ENCODE results near the gene ISOC2. TPM values are rescaled to one million over a fixed set of nuclear protein-coding genes. Genes with fewer than 3 reads are reported as not detected.

The ISOC2 gene, protein sequence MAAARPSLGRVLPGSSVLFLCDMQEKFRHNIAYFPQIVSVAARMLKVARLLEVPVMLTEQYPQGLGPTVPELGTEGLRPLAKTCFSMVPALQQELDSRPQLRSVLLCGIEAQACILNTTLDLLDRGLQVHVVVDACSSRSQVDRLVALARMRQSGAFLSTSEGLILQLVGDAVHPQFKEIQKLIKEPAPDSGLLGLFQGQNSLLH
- 38.4 and 40.0 TPM in 2 replicates for total RNA-seq

DNA sequence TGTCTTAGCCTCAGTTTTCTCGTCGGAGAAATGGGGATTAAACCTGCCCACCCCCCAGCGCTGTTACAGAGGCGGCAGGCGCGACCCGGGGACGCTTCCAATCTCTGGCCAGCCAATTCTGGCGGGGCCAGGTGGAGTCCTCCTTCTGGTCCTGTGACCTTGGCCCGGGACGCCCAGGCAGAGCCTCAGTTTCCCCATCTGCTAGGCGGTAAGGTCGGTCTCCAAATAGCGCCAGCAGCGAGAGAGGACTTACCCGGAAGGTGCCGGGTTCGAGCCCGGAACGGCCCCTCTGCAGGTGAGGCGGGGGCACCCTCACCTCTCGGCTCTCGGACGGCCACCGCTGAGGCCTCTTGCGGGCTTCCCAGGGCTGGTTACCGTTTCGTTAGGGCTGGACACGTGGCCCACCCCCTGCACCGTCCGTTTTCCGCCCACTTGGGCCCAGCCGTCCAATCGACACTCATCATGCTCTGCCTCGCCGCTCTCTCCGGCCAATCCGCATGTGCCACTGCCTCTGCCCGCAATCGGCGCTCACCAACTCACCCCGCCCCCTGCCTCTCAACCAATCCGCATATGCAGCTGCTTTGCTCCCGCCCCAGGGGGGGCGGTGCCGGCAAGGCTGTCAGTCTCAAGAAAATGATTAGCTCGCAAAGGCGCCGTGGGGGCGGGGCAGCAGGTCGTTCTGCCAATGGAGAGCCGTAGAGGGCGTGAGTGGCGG is at the start of gene ISOC2:
ISOC2 (minus strand) TSS at position 384 of the 715 bp plus-strand sequence. CDS start 5,156 bp downstream, outside the sequence.

DNA sequence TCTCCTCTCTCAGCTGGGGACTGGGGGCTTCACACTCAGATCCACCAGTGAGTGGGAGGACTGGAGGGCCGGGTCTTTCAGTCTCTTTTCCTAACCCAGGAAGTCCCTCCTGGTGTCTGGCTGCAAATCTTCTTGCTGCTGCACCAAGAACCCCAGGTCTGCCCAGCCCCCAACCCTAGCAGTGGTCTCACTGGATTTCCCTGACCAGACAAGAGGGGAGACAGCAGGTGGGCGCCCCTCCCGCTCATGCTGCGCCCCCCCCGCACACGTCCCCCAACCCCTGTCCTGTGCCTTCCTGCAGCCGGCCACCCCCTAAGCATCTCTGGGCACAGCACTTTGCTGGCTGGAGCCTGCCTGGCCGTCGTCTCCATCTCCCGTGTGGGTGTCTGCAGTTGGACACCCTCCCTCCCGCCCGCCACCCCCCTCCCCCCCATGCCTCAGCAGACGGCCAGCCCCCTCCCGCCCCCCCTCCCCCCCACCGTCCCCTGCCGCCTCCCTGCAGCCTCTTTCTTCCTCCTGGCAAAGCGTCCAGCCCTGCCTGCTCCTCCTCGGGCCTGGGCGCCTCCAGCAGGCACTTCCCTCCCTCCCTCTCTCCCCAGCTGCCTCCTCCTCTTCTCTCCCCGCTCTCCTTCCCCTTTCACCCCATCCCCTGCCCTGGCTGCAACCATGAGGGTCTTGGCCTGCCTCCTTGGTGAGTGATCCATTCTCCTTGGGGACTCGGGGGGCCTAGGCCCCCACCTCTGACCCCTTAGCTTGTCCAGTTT is 26.7 kb upstream of the ISOC2 start, which contains the start of gene SSC5D:
SSC5D (plus strand) TSS at position 513 of the 764 bp plus-strand sequence; CDS start at position 667, 154 bp downstream.

DNA sequence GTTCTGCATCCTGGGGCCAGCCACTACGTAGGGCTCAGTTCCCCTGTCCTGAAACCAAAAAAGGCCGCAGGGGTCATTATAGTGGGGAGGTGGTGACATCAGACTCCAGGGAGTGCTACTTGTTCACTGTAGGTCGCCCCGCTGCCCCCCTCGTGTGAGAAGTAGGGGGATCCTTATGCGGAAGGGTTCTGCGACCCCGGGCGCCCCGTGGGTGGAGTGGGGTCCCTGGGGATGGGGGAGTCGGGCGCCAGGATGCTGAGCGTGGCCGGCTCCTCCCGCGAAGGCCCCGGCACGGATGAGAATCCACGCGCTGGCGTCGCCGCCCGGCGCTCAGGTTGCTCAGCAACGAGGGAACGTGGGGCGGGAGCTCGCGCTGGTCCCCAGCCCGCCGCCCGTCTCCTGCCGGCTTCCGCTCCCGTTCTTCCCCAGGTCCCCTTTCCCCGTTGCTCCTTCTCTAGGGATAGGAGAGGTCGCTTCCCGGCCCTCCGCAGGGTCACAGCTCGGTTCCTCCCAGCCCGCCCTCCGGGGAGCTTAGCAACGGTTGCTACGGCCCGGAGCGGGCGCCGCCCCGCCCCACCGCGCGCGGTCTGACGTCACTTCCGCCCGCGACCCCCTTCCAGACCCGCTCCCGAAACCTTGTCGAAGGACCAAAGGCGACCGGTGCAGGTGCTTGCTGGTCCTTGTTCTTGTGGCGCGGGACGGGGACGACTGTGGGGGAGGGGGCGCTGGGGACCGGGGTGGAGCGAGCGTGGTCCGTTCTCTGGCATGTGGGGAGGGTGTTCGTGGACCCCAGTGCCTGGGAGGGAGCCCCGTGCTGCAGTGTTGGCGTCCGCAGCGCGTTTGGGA is 23.4 kb upstream of the ISOC2 start, which contains the start of gene NAT14:
NAT14 (plus strand) TSS at position 596 of the 846 bp plus-strand sequence. CDS start 521 bp downstream, outside the sequence.

DNA sequence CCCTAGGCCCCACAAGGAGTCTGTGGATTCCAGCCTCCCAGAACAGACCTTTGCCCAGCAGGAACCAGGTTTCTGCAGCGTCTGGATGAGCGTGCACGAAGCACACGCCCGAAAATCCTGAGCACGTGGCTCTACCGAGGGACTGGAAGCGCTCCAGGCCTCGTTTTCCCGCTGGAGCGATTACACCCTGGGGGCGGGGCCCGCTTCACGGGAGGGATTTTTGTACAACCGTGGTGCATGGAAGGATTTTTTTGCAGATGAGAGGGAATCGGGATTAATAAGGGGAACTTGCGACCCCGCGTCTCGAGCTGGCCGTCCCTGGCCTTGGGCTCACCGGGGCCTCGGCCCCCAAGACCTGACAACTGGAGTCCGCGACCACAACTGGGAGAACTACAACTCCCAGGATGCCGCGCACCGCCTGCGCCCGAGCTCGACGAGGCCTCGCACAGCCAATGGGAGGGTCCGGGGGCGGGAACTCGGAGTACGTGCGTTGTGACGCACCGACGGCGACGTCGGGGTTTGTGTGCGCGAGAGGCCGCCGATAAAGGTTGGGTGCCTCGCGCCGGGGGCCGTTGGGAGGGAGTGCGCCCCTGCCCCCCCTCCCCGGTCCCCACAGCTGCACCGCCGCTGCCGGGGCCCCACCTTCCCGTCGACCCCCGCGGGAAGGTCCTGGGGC is 14.8 kb upstream of the ISOC2 start, which contains the start of gene ZNF628:
ZNF628 (plus strand) TSS at position 518 of the 676 bp plus-strand sequence. CDS start 3,294 bp downstream, outside the sequence.

DNA sequence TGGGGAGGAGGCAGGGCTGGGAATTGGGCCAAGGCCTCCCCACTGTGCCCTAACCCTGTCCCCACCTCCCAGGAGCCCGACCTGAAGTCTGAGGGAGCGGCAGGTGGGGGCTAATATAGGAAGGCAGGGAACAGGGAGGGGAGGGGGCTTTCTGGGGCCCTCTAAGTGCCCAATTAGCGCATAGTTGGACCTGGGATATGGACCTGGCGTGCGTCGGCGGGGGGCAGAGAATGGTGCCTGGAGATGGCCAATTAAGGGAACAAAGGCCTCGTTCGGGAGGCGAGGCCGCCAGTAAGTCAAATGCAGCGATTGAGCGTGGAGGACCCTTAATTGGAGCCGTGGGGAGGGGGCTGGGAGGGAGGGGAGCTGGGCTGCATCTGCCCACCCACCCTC is 3.2 kb upstream of the ISOC2 start, which contains the start of gene C19orf85:
C19orf85 (minus strand) TSS at position 90 of the 393 bp plus-strand sequence. CDS start 197 bp downstream, outside the sequence.

DNA sequence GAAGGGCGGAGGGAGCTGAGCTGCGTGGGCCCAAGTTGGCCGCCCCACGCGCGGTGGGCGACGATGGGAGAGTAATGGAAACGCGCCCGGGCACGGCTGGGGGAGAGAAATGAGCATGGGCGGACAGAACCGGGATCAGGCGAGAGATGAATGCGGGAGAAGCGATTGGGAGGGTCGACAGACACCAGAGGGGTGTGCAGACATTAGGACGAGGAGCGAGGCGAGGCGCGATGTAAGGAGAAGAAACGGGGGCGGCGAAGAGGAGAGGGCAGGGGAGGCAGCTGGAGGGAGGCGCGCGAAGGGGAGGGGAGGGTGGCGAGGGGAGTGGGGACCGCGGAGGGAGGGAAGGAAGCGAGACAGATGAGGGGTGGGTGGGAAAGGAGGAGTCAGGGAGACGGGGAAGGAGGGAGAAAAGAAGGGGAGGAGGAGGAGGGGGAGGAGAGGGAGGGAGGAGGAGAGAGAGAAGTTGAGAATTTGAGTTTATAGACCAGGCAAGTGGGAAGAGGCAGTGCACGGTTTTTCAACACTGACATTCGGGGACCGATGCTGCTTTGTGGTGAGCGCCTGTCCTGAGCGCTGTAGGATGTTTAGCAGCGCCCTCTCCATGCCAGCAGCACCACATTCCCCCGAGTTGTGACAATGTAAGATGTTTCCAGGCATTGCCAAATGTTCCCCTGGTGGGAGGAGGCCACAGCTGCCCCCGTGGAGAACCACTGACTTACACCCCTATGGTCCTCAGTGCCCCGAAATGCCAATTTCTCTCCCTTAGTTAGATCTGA is 18.2 kb downstream of the ISOC2 start, which contains the start of gene SHISA7:
SHISA7 (minus strand) TSS at position 256 of the 779 bp plus-strand sequence. CDS start 437 bp downstream, outside the sequence.

DNA sequence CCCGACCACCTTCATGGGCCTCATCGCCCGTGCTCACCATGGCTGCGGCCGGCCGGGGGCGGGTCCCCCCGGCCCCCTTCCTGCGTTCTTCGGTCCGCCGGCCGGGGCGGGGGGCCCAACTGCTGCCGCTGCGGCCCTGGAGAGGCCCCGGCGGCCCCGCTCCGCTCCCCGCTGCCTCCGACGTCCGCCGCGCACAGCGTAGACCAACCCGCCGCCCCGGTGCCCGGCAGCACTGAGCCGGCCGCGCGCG is 54.0 kb downstream of the ISOC2 start, which contains the start of gene UBE2S:
UBE2S (minus strand) TSS at position 239 of the 250 bp plus-strand sequence; CDS start at position 40, 199 bp downstream.

Other genes starting within 250 kb of the ISOC2 start
- 0.32 and 1.0 TPM in 2 replicates for gene TMEM86B, start 232.9 kb downstream of the ISOC2 start, total RNA-seq
- gene PPP6R1, start 202.6 kb downstream of the ISOC2 start, total RNA-seq: 20.4 and 44.2 TPM in 2 replicates
- 21.5 and 23.5 TPM in 2 replicates for gene HSPBP1, start 181.5 kb downstream of the ISOC2 start, total RNA-seq
- 0.49 and 0.82 TPM in 2 replicates for gene BRSK1, start 177.6 kb downstream of the ISOC2 start, total RNA-seq
- not detected in 2 replicates for gene TMEM150B, start 136.3 kb downstream of the ISOC2 start, total RNA-seq
- 3.9 and 6.2 TPM in 2 replicates for gene KMT5C, start 121.8 kb downstream of the ISOC2 start, total RNA-seq
- gene COX6B2, start 106.9 kb downstream of the ISOC2 start, total RNA-seq: not detected in 2 replicates
- not detected in 2 replicates for gene GARIN5B, start 98.4 kb downstream of the ISOC2 start, total RNA-seq
- under 0.01 TPM in 1 of 2 replicates, not detected in the other for gene IL11, start 91.2 kb downstream of the ISOC2 start, total RNA-seq
- not detected in 2 replicates for gene TMEM190, start 84.8 kb downstream of the ISOC2 start, total RNA-seq
- not detected in 2 replicates for gene TMEM238, start 77.3 kb downstream of the ISOC2 start, total RNA-seq
- gene RPL28, start 75.7 kb downstream of the ISOC2 start, total RNA-seq: 170 and 234 TPM in 2 replicates
- 31.8 and 82.4 TPM in 2 replicates for gene UBE2S, start 53.9 kb downstream of the ISOC2 start, total RNA-seq
- not detected in 2 replicates for gene SHISA7, start 18.3 kb downstream of the ISOC2 start, total RNA-seq
- gene C19orf85, start 3.1 kb upstream of the ISOC2 start, total RNA-seq: not detected in 2 replicates
- 0.81 and 1.8 TPM in 2 replicates for gene ZNF628, start 15.0 kb upstream of the ISOC2 start, total RNA-seq
- gene NAT14, start 23.5 kb upstream of the ISOC2 start, total RNA-seq: 9.4 and 9.8 TPM in 2 replicates
- gene SSC5D, start 26.8 kb upstream of the ISOC2 start, total RNA-seq: 0.16 and 0.31 TPM in 2 replicates
- gene SBK2, start 75.5 kb upstream of the ISOC2 start, total RNA-seq: not detected in 2 replicates
- 0.13 and 0.16 TPM in 2 replicates for gene SBK3, start 83.9 kb upstream of the ISOC2 start, total RNA-seq
- 2.1 and 3.0 TPM in 2 replicates for gene ZNF579, start 119.2 kb upstream of the ISOC2 start, total RNA-seq
- 1.3 and 3.1 TPM in 2 replicates for gene FIZ1, start 137.9 kb upstream of the ISOC2 start, total RNA-seq
- gene ZNF524, start 138.6 kb upstream of the ISOC2 start, total RNA-seq: 9.5 and 10.5 TPM in 2 replicates
- gene ZNF865, start 144.0 kb upstream of the ISOC2 start, total RNA-seq: 0.97 and 1.5 TPM in 2 replicates
- 3.9 and 4.7 TPM in 2 replicates for gene ZNF784, start 162.9 kb upstream of the ISOC2 start, total RNA-seq
- gene ZNF580, start 179.4 kb upstream of the ISOC2 start, total RNA-seq: 1.5 and 2.9 TPM in 2 replicates
- gene ZNF581, start 182.0 kb upstream of the ISOC2 start, total RNA-seq: 11.5 and 18.0 TPM in 2 replicates
- 5.3 and 11.0 TPM in 2 replicates for gene CCDC106, start 186.6 kb upstream of the ISOC2 start, total RNA-seq
- 94.9 and 152 TPM in 2 replicates for gene U2AF2, start 193.4 kb upstream of the ISOC2 start, total RNA-seq
- gene EPN1, start 213.6 kb upstream of the ISOC2 start, total RNA-seq: 22.2 and 199 TPM in 2 replicates

Data from bladder microvascular endothelial cell (primary cell).